CD4-positive, alpha-beta T cell treated with Interleukin-1 beta for 1 hour (primary cell): ENCODE data around the gene GNAQ.
"Not testable (repeated sequence)": the region's sequence is repeated elsewhere in the genome, so short reads cannot be mapped to it uniquely, and the experiment has no call there.

ENCODE experiments used
- DNase-seq, 2 donors: peaks; one replicate each; pipeline ENCODE4 v3.0.0-alpha.2; 2020 to 2022

The GNAQ gene

DNA sequence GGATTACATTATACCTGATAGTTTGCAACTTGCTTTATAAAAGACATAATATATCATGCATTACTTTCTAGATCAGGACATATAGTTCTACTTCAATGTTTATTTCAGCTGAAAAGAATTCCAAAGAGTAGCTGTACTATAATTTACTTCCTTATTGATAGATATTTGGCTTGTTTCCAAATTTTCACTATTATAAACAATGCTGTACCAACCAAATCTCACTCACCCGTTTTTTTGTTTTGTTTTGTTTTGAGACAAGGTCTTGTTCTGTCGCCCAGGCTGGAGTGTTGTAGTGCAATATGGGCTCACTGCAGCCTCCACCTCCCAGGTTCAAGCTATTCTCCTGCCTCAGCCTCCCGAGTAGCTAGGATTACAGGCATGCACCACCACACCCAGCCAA, 132.7 kb downstream of the GNAQ start:
- DNase-seq, result no peak

DNA sequence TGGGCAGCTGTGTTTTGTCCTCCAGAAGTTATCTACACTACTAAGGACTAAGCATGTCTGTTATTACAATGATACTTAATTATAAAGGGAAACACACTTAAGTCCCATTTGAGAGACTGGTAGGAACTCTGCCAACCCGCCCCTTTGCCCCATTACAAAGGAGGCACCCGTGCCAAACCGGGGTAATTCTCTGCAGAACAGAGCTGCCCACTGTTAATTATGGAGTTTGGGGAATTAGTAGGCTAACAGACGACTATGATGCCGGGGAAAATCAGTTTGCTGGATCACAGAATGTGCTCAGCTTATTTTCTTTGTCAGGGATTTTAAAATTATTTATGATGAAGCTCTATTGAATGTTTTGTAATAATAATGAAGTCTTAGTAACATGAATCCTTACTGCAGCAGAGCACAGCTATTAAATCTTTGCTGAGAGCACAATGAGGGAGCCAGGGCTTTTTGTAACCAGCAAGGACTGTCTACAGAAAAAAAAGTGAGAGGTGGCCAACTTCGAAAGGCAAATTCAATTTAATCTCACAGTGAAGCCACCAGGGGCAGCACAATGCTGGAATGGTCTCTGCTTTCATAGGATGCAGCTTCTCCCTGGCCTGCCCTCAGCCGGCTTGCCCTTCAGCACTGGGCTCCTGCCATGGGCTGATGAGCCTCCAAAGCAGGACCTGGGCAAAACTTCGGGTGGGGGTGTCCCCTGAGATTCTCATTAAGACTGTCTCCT, 134.5 kb downstream of the GNAQ start:
- no peak for DNase-seq

DNA sequence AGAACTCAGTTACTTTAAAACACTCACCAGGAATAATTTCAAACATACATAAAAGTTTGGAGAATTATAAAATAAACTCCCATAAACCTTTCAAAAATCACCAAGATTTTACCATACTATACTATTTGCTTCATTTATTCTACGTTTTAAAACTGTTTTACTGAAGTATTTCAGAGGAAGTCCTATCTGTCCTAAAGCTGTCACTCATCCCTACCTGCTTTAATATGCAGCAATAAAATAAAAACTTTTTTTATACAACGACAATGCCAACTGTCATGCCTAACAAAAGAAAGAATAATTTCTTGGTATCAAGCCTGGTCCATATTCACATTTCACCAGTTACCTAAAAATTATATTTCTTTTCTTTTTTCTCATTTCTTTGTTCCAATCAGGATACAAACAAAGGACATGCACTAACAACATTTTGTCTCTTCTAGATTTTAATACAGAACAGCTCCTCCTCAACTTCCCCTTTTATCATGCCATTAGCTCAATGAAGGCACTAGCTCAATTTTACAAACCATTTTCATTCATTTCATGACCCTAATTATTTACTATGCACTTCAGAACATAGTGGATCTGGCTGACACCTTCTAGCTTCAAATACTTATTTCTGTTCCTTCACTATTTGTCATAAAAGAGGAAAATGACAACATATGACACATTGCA, 135.2 kb downstream of the GNAQ start:
- no peak for DNase-seq

DNA sequence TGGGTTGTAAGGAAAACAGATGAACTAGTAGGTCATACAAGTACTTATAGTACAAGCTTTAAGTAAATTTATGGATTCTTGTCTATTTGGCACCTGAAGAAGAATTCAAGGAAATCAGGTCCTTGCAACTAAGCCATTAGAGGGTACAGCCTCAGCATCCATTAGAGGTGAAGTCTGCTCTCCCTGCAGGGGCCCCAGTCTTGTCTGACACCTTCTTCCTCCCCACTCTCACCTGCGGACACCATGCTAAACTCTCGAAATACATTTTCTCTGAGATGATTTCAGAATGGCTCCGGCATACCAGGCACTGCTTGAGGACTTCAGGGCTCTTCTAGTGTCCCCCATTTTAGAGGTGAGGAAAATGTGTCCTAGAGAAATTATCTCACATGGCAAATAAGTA, 137.9 kb downstream of the GNAQ start:
- no peak for DNase-seq

DNA sequence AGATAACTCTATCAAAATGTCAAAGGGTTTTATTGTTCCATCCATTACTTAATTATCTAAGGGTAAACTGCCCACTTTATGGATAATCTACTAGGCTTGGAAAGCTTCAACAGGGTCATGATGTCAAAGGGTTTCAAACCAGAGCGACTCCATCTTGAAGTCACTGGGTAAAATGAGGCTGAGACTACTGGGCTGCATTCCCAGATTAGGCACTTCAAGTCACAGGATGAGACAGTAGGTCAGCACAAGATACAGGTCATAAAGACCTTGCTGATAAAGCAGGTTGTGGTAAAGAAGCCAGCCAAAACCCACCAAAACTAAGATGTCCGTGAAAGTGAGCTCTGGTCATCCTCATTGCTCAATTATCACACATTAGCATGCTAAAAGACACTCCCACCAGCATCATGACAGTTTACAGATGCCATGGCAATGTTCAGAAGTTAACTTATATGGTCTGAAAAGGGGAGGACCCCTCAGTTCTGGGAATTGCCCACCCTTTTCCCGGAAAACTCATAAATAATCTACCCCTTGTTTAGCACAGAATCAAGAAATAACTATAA, 138.6 kb downstream of the GNAQ start:
- no peak for DNase-seq

DNA sequence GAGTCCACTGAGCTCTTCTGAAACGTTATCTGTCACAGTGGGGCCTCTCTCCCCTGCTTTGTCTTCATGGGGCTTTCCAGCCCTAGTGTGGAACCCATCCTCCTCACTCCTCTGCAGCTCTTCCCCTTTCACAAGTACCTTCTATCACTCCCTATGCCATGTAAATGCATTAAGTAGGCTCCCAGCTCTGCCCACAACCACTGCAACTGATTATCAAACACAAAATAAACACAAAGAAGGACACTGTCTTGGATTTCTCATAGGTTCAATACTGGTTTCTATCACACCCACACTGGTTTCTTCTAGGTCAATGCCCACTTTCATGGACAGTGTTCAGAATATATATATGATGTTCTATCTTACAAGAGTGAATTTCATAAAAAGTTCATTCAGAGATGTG, 139.4 kb downstream of the GNAQ start:
- no peak for DNase-seq

DNA sequence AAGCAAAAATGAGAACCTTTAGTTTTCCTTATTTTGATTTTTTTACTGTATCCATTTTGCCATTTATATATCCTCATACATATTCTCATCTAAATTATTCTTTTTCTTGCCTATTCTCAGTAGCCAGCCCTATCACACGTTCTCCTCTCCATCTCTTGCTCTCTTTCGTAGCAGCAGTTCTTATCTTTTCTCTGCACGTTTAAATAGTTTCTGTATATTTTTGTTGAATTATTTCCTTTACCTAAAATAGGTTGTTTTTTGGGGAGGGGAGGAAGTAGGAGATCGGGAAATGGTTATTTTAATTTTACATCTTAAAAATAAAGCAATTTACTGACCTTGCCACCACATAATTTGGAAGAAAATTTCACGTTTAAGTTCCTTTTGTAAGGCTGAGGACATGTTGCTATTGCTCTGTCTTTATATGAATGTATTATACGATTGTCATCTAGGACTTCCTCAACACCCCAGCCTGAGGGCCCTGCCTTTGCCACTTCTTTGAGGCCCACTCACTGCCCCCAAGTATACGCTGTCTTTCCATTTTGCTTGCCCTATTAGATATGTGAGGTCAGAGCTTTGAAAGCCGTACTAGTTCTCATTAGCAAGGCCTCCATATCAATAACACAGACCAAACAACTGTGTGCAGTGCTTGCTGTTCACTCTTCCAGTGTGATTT, 140.3 kb downstream of the GNAQ start:
- no peak for DNase-seq

DNA sequence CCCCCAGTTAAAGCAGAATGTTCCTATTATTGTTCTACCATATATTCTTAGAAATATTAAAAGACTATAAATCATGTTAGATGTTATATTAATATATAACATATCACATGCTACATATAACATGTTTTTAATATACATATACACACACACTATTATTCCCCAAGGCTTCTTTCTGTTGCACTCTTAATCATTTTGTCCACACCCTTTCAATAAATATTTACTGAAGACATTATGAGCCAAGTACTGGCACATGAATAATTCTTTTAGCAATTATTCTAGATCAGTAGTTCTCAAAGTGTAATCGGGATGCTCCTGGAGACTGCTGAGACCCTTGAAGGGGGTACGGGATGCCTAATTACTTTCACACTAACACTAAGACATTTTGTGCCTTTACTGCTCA, 143.9 kb downstream of the GNAQ start:
- no peak for DNase-seq

DNA sequence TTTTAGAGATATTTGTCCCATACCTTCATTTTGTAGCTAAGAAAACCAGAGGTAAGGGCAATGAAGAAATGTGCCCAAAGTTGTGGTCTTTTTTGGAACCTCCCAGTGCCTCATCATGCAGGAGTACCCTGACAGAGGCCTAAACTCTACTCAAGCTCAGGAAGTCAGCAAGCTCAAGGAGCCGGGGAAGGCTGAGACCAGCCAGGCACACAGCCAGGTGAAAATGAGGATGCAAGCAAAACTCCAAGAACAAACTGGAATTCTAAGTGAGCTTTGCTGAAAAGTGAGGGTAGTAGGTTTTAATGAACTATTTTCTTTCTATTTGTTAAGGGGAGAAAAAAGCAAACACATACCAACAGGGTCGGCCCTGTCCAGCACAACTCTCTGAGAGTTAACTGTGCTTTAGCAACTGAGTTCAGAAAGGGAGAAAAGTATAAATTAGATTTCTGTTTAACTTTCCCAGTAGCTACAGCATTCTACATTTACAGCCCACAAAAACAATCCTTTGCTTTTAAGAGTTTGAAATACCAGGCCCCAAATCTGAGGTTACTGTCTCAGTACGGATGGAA, 146.4 kb downstream of the GNAQ start:
- DNase-seq, result no peak

DNA sequence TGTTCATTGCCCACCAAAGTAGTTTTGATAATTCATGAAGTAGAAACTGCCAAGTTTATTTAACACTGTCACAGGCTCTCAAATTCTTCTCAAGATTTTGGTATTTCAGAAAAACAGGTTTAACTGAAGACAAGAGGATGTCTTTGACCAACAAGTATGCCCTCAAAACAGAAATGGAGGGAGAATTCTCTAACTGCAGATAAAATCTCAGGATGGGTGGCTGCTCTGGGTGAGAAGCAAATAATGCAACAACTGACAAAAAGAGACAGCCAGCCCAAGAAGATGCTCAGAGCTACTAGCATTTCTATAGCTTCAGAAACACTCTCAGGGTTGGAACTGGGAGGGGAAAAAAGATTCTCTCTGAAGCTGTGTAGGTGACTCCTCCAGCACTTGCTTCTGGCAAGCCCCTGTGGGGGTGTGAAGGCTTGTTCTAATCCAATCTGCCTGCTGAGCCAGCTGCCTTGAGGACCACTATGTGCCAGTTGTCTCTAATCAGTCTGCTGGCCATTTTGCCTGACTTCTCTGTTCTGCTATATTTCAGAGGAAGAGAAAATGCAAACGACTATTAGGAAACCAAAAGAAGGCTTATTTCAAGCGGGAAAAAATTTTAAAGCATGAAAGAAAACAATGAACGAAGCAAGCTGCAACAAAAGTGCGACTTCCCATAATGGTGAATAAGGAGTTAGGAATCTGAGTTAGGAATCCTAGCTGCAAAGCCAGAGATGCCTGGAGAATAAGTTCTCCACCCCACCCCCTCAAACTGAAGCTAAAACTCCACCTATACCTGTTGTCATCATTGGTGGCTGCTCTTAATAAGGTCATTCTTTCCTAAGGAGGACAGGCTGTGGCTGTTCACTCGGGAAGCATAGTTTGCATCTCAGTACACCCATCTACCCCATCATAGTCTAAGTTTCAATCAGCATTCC, 147.5 kb downstream of the GNAQ start:
- no peak for DNase-seq

DNA sequence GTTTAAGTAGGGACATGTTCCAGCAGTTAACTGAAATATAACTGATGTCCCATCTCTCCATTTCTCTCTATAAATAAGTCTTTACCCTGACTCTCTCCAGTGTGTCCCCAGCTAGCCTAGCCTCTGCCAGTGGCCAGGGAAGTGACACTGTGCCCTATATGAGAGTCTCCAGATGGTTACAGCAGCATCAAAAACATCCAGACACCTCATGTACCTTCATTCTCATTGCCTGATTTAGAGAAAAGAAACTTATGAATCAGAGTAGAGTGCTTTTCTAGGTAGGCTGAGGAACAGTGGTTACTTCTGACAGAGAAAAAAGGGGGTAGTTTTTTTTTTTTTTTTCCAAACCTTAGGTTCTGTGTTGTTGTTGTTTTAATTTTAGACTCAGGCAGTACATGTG, 148.5 kb downstream of the GNAQ start:
- DNase-seq, result no peak

DNA sequence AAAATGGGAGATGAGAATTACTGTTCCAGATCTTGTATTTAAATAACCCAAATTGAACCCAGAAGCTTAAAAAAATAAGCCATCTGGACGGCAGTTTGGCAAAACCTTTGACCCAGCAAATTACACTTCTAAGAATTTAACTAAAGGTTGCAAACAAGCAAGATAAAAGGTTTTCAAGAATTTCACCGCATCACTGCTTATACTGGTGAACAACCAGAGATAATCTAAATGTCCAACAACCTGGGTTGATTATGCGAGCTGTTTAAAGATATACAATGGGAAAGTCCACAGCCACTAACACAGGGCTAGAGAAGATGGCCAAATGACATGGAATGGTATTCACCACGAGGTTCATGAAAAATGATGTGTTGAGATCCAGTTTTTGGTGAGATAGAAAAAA, 149.3 kb downstream of the GNAQ start:
- no peak for DNase-seq

DNA sequence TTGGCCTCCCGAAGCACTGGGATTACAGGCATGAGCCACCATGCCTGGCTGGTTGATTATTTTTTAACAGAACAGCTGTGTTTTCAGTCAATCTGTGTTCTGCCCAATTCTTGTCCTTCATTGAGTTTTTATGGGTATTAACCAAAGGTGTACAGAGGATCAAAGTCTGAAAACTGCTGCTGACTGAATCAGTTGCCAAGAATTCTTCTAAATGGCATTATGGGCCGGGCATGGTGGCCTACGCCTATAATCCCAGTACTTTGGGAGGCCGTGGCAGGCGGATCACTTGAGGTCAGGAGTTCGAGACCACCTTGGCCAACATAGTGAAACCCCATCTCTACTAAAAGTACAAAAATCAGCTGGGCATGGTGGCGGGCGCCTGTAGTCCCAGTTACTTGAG, 150.0 kb downstream of the GNAQ start:
- not testable (repeated sequence) for DNase-seq

DNA sequence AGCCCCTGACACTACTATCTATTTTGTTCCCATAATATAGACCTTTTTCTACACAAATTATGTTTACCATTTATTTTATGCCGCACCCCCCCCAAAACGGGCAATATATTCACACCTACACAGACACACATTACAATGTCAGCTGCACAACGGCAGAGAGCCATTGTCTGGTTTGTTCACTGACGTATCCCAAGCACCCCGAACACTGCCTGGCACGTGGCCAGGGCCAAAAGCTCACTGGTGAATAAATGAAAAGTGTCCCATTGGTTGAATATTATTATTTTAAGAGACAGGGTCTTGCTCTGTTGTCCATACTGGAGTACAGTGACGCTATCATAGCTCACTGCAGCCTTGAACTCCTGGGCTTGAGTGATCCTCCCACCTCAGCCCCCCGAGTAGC, 150.5 kb downstream of the GNAQ start:
- DNase-seq, result no peak

DNA sequence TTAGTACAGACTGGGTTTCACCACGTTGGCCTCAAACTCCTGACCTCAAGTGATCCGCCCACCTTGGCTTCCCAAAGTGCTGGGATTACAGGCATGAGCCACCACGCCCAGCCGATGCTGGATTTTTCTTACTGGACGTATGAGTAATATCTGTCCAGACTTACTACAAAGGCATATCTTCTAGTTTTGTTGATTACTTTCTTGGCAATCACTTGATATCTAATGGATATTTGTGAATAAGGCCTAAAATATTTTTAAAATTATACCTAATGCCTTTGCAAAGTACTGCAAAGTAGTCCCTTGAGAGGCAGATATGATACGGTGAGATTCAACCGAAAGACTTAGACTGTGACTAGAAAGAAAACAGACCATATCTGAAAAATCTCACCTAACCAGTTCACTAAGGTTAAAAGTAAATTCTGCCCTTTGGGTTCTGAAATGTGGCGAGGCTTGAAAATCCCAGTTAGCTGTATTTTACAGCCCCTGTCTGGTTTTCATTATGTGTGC, 152.1 kb downstream of the GNAQ start:
- no peak for DNase-seq

DNA sequence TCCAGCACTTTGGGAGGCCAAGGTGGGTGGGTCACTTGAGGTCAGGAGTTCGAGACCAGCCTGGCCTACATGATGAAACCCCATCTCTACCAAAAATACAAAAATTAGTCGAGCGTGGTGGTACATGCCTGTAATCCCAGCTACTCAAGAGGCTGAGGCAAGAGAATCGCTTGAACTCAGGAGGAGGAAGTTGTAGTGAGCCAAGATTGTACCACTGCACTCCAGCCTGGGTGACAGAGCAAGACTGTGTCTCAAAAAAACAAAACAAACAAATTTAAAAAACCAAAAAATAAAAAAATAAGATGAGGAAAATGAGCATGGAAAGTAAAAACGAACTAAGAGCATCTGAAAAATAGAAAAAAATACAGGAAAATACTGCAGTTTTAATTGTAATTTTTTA, 152.8 kb downstream of the GNAQ start:
- DNase-seq, result not testable (repeated sequence)

DNA sequence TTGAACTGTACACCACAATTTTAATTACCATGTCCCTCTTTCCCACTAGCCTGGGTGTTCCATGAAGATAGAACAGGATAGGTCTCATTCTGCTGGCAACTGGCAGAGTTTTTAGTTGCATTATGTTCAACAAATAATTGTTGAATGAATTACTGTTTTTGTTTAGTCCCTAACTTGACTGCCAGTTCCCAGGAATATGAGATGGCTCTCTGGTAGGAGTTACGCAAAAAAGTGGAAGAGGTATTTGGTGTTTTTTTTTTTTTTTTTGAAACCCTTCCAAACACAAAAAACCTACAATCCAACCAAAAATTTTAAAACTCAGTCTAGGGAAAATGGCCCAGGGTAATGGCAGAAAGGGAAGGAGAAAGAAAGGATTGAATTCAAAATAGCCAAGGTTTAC, 153.6 kb downstream of the GNAQ start:
- no peak for DNase-seq

DNA sequence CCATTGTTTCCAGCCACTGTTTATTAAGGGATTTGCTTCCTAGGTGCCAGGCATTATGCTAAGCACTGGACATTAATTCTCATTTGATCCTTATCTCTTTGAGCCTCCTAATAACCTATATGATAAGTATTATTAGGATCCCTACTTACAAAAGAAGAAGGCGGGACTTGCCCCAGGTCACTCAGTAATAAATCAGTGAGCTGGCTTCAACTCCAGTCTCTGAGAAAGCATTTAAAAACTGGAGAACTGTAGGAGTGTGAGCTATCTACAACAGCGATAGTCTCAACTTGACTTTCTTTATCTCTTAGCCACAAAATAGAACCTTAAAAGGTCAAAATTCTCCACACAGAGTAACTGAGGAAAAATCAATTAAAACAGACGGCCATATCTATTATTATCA, 155.0 kb downstream of the GNAQ start:
- DNase-seq, result no peak

DNA sequence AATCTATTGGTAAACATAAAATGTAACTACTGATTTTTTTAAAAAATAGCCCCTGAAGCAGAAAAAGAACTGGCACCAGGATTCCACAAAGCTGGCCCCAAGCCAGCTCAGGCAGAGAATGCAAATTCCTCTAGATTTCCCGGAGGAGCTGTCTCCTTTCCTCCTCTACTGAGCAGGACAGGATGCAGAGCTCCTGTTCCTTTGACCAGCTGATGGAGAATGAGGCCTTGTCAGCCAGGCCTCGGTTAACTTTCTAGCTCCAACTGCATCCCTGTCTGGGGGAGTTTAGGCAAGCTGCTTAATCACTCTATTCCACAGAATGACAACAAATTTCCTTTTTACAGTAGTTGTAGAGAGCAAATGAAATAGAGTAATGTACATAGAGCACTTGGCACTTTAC, 155.5 kb downstream of the GNAQ start:
- DNase-seq, result no peak

DNA sequence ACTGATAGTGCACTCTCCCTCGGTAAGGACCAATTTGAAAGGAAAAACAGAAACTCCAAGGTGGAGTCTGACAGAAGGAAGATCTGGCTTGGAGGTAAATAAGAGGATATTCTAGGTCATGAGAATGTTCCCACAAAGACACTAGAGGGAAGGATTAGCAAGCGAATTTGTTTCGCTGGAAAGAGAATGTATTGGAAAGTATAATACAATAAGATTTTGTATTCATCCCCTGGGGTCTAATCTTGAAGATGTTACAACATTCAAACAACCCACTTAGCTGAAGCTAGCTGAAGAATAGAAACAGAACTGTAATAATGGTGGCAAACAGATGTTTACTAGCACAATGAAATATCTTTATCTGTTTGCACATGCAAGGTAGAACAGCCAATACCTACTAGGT, 158.7 kb downstream of the GNAQ start:
- no peak for DNase-seq

DNA sequence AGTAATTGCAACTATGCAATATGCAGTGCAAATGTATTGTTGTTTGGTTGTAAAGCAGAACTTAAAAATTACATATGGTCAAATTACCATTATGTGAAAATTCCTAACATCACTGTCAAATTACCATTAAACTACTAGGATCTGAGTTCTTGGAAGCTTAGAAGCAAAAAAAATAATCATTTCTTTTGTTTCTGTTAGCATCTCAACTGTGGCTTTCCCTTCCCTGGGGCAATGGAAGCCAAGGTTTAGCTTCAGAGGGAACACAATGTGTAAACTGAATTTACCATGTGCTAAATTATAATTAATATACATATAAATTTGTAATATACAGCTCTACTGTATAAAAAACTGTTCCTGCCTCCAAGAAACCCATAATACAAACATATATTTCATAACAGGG, 159.4 kb downstream of the GNAQ start:
- DNase-seq, result no peak

DNA sequence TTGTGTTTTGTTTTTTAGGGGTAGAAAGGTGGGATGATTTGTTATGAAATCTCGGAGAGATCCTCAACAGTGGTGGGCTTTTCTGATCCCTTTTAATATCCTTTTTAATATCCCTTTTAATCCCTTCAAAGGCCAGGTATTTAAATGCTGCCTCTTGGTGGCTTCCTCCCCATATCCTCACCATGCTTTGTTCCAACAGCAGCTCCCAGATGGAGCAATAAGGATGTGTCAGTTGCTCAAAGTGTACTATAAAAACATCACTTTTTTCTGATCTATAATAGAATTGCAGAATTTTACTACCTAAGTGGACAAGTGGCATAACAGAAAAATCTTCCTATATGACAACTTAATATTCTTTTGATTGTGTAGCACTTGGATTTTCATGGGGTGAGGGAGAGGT, 160.1 kb downstream of the GNAQ start:
- no peak for DNase-seq
